H1 (cell line): ENCODE data around the gene AP1M2. TPM values are rescaled to one million over a fixed set of nuclear protein-coding genes. Genes with fewer than 3 reads are reported as not detected.

ENCODE experiments used
- BACH1 ChIP-seq: IDR thresholded peaks from 2 replicates; pipeline ENCODE4 v1.6.1; 2012; ENCODE audit warnings: low read length, improper control_type of control experiment
- CBX5 ChIP-seq: fragments of 300-800, 300-1000 bp; sonication (generic); IDR thresholded peaks from 2 replicates; pipeline ENCODE4 v1.7.1; 2016; ENCODE audit warnings: antibody characterized with exemption, low read length, low read depth
- CHD1 ChIP-seq: IDR thresholded peaks from 2 replicates; pipeline ENCODE4 v1.6.1; 2012; ENCODE audit warnings: low read depth, low read length, improper control_type of control experiment
- CREB1 ChIP-seq: IDR thresholded peaks from 2 replicates; pipeline ENCODE4 v1.6.1; 2012; ENCODE audit warnings: inconsistent platforms
- E2F6 ChIP-seq: IDR thresholded peaks from 2 replicates; pipeline ENCODE4 v1.6.1; 2012; ENCODE audit warnings: inconsistent platforms
- EGR1 ChIP-seq: IDR thresholded peaks from 2 replicates; pipeline ENCODE4 v1.6.1; 2011; ENCODE audit warnings: low read depth, low read length, borderline replicate concordance
- EP300 ChIP-seq, 2 experiments: IDR thresholded peaks; 1 replicate in 1 of 2; 2 replicates in 1 of 2; pipeline ENCODE4 v1.6.1; 2011 to 2012; ENCODE audit warnings: low read depth in 2 of 2, low read length in 2 of 2, mild to moderate bottlenecking in 2 of 2, borderline replicate concordance in 1 of 2, inconsistent platforms in 1 of 2, moderate library complexity in 1 of 2
- JUN ChIP-seq: IDR thresholded peaks from 2 replicates; pipeline ENCODE4 v1.6.1; 2011; ENCODE audit warnings: low read depth, mild to moderate bottlenecking, improper control_type of control experiment, low read length
- JUND ChIP-seq: IDR thresholded peaks from 2 replicates; pipeline ENCODE4 v1.6.1; 2011; ENCODE audit warnings: mild to moderate bottlenecking, improper control_type of control experiment, low read length
- KDM5A ChIP-seq: fragments of 200-600 bp; IDR thresholded peaks from 2 replicates; pipeline ENCODE4 v1.7.1; 2012; ENCODE audit warnings: mild to moderate bottlenecking, low read length, inconsistent platforms, mixed read lengths
- MAFK ChIP-seq: IDR thresholded peaks from 2 replicates; pipeline ENCODE4 v1.6.1; 2012; ENCODE audit warnings: low read depth, mild to moderate bottlenecking, improper control_type of control experiment, low read length
- NANOG ChIP-seq: IDR thresholded peaks from 2 replicates; pipeline ENCODE4 v1.6.1; 2011; ENCODE audit warnings: low read length, low read depth, mild to moderate bottlenecking, inconsistent platforms; ENCODE audit not compliant: insufficient read depth, poor library complexity, severe bottlenecking
- PHF8 ChIP-seq: fragments of 200-600 bp; sonication (generic); conservative IDR thresholded peaks from 2 replicates; pipeline ENCODE4 v1.7.1; 2012; ENCODE audit warnings: low read depth, mild to moderate bottlenecking, inconsistent platforms, low read length, moderate library complexity
- POLR2AphosphoS5 ChIP-seq: IDR thresholded peaks from 2 replicates; pipeline ENCODE4 v1.6.1; 2011; ENCODE audit warnings: low read depth, low read length
- POU5F1 ChIP-seq: IDR thresholded peaks from 2 replicates; pipeline ENCODE4 v1.6.1; 2011; ENCODE audit warnings: low read depth, mild to moderate bottlenecking, low read length, moderate library complexity
- RBBP5 ChIP-seq: IDR thresholded peaks from 2 replicates; pipeline ENCODE4 v1.7.1; 2012; ENCODE audit warnings: low read depth, mild to moderate bottlenecking, inconsistent platforms, low read length, moderate library complexity, borderline replicate concordance
- SAP30 ChIP-seq: fragments of 300-600 bp; sonication (generic); IDR thresholded peaks from 2 replicates; pipeline ENCODE4 v1.7.1; 2012; ENCODE audit warnings: low read length, moderate library complexity, mild to moderate bottlenecking, inconsistent platforms; ENCODE audit not compliant: insufficient read depth, insufficient replicate concordance
- SIN3A ChIP-seq, 2 experiments: IDR thresholded peaks in 1 of 2; conservative IDR thresholded peaks in 1 of 2; 2 replicates each; pipeline ENCODE4 v1.6.1; 2011 to 2012; ENCODE audit warnings: low read length in 2 of 2, improper control_type of control experiment in 1 of 2, low read depth in 1 of 2, mild to moderate bottlenecking in 1 of 2
- SP2 ChIP-seq: IDR thresholded peaks from 2 replicates; pipeline ENCODE4 v1.6.1; 2012; ENCODE audit warnings: mild to moderate bottlenecking, low read length, inconsistent platforms
- SRF ChIP-seq: IDR thresholded peaks from 2 replicates; pipeline ENCODE4 v1.6.1; 2011; ENCODE audit warnings: mild to moderate bottlenecking, low read depth, low read length, moderate library complexity
- TAF1 ChIP-seq: IDR thresholded peaks from 2 replicates; pipeline ENCODE4 v1.6.1; 2011; ENCODE audit warnings: mild to moderate bottlenecking, low read depth, low read length
- TEAD4 ChIP-seq: IDR thresholded peaks from 2 replicates; pipeline ENCODE4 v1.6.1; 2012; ENCODE audit warnings: low read depth, low read length, inconsistent platforms, mixed read lengths
- USF2 ChIP-seq: IDR thresholded peaks from 2 replicates; pipeline ENCODE4 v1.6.1; 2011; ENCODE audit warnings: low read length, improper control_type of control experiment
- polyA plus RNA-seq, 7 experiments: library from polyadenylated mRNA; depleted of rRNA in 3 of 7; stranded (reverse) in 5 of 7; unstranded in 2 of 7; fragments of >200 nt in 5 of 7; fragments of 200-250 nt in 2 of 7; gene quantifications; 1 replicate in 5 of 7; 2 replicates in 1 of 7; 4 replicates in 1 of 7; pipeline versions ENCODE4 v1.2.1 to v1.2.3, GENCODE V29; 2011 to 2013; ENCODE audit warnings: missing spikeins in 2 of 7, mixed read lengths in 2 of 7
- total RNA-seq: library from RNA; stranded (reverse); fragmentation: NEBNext Ultra II Directional; extraction: Animal tissue kit (Norgen Biotek cat#: 25700); gene quantifications from 2 replicates; pipeline ENCODE4 v1.2.1, GENCODE V29; 2021

AP1M2 gene
- total and polyA plus RNA-seq, 2 of the 8 experiments (the other 6 are each of a cell fraction or from before 2014, with no cell fraction given), result 140 to 161 TPM

GRCh38 chr19:10587022-10587838 lies at the start of gene AP1M2 (continued):
- TF ChIP-seq CBX5 (no peak), KDM5A (no peak), USF2 (no peak), PHF8 (peak; percentile 63), SAP30 (no peak), CHD1 (no peak), MAFK (no peak), RBBP5 (no peak), NANOG (no peak), BACH1 (no peak), JUND (no peak), EGR1 (peak; percentile 59), TAF1 (0 out of 2 replicates have a peak, but pooled peaks have one; percentile 45), POLR2AphosphoS5 (no peak), JUN (no peak), SP2 (no peak), POU5F1 (no peak), EP300 (IDR thresholded peaks at IDR 0.05; ENCODE audit: borderline replicate concordance in 1 of 2, low read depth in 2 of 2, low read length in 2 of 2) (no peak), SRF (no peak), TEAD4 (no peak), SIN3A (conservative IDR thresholded peaks at IDR 0.05 in 1 of 2, IDR thresholded peaks at IDR 0.05 in 1 of 2; ENCODE audit: low read depth in 1 of 2, low read length in 2 of 2) (peak in 1 of 2 experiments; percentile 63; a peak in 1 of 4 replicates), CREB1 (no peak), E2F6 (peak; percentile 35; the same call in 1 of the 2 replicates)
